Activated gamma-delta T cell treated with anti-CD3 and anti-CD28 coated beads, Interleukin-2, amount 50 U/mL, for 16 hours (primary cell): ENCODE measurements around the gene FAM227B.
"Not testable (repeated sequence)": the region's sequence is repeated elsewhere in the genome, so short reads cannot be mapped to it uniquely, and the experiment has no call there.

Experiments
- DNase-seq: peaks from one replicate; pipeline ENCODE4 v3.0.0-alpha.2; 2020; ENCODE audit warnings: low read depth

Gene FAM227B

DNA sequence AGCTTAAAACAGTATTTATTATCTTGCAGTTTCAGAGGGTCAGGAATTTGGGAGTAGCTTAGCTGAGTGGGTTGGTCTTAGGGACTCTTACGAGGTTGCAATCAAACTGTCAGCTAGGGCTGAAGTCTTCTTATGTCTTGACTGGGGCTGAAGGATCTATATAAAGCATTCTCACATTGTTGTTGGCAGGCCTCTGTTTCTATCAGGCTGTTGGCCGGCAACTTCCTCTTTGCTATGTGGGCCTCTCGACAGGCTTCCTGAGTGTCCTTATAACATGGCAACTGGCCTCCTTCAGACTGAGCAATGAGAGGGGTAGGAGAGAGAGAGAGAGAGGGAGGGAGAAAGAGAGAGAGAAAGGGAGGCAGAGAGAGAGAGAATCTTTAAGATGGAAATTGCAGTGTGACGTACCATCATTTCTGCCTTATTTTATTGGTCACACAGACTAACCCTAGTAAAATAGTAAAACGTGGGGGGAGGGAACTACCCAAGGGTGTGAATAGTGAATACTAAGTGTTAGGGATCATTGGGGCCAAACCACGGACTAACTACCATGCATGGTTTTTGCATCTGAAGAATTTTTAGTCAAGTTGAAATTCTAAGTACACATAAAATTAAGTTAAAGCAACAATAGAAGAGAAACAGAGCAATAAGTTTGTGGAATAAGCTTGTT lies 181.5 kb downstream of the FAM227B start:
- no peak for DNase-seq

DNA sequence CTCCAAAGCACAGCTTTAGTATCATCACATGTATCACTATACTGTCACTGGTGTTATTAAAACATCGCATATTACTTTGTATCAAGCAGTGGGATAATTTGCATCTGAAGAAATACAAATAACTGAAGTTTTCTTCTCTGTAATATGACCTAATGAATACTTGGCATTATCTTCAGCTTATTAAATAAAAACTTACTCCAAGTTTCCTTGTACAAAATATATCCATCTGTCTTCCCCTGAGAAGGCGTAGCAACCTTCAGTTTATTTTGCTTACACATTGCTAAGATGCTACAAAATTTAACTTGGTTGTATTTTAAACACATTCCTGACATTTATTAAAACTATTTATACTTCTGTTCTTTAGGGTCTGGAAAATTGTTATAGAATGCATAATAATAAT lies 183.9 kb downstream of the FAM227B start:
- DNase-seq, result no peak

DNA sequence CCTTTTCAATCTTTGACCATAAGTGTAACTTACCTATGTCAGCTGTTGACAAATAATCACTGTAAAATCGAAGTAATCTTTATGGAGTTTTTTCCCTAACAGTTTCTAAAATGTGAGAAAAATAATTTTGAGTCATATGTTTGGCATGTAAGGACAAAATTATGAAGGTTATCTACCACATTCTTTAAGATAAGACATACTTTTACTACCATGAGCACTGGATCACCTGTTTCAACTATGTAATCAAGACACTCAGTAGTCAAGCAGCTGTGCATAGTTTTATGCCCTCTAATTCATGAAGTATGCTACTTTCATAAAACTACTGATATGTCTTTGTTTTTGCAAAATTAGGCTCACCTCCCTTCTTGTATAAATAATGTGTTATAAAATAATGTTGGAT lies 185.4 kb downstream of the FAM227B start:
- DNase-seq, result no peak

DNA sequence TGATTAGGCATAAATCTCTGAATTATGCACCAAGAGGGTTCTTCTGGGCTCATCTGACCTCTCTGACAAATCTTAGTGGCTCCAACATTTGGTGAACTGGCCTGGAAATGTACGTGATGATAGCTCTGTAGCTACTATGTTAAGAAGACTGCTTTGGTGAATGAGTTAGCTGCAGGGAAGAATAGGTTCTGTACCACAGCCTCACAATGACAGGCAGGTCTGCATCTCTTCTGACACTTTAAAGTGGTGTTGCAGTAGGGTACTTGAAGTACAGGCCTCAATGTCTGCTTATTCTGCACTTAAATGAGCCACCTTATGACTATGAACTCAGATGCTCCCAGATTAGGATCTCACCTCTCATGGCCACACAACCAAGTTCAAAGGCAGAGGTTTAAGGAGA lies 190.6 kb downstream of the FAM227B start:
- no peak for DNase-seq

DNA sequence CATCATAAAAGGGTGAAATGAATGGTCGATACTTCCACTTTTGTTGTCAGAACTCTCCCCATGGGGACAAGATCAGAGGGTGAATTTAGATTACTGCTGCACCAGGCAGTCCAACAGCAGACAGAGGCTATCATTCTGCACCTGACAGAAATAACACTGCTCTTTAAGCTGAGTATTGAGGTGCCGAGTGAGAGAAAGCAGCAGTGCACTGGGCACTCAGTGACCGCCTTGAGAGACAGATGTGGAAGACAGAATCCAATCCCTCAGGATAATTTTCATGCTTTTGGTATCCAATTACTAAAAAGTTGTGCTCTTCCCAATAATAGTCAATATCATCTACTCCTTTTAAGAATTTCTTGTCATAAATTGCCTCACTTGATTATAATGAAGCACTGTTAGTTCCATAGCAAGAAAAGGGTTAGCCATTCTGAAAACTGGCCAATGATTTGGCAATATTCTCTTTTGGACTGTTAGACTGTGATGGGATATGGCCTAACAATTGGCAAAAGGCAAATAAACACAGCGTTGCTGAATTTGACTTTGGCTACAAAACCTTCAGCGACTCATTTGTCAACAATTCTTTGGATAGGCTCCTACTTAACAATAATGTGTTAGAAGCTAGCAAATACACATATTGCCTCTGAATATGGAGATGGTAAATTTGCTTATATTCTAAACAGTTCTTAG lies 192.1 kb downstream of the FAM227B start:
- DNase-seq, result no peak

DNA sequence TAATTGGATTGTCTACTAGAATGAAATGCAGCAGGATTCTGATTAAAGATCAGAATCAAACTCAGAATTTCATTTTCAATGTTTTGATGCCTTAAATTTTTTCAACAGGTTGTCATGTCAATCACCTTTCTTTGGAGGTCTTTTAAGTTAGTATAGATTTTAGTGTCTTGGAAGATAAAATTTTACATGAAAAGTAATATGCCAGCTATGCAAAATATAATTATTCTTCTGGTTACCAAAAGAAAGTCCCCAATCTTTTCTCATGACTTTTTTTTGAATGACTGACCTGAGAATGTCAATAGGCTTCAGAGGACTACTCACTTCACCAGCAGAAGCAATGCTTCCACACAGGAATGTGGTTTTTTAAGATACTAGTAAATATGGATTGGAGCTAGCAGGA lies 193.2 kb downstream of the FAM227B start:
- no peak for DNase-seq

DNA sequence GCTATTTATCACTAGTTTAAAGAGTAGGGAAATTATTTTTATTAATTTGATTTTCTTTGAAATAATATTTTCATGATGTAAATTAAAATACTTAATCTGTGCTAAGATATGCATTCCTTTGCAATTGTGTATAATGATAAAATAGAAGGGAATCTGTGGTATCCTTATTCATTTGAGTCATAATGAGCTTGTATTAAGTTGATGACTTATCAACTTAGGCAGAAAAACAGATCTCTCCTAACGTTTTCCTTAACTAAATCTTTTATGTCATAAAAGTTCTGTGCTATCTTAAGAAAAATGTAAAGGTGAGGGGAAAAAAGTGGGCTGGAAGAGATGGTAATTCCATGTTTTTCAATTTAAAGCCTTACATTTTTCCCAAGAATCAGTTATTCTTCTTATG lies 195.7 kb downstream of the FAM227B start:
- DNase-seq, result no peak

GRCh38 chr15:49423901-49424550 lies 196.6 kb downstream of the FAM227B start:
- no peak for DNase-seq

- no peak for DNase-seq
These were observed 197.6 kb downstream of the FAM227B start, which contains the start of gene FGF7 for GRCh38 chr15:49423021-49423420. Gene FGF7 (plus strand): TSS chr15:49423242. CDS start chr15:49424298, 1,056 bp downstream.

GRCh38 chr15:49421991-49422390 lies 198.6 kb downstream of the FAM227B start:
- DNase-seq, result peak; percentile 1

DNA sequence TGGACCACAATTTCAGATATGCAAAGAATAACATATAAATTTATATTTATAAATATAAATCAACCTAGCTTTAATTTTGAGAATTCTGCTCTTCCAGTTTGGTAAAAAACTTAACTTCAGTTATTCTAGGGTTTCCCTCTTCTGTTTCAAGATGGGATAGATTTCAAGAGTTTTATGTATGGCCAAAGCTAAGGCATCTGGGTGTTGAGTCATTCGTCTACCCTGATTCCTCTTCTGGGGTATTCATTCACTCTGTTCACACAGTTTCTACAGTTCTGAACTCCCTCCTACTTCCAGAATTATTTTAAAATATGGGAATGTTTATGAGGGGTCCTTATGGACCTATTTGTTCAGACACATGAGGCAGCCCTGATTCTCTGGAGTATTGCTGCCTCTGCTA lies 201.8 kb downstream of the FAM227B start:
- no peak for DNase-seq

GRCh38 chr15:49415638-49416037 lies 205.0 kb downstream of the FAM227B start:
- no peak for DNase-seq

DNA sequence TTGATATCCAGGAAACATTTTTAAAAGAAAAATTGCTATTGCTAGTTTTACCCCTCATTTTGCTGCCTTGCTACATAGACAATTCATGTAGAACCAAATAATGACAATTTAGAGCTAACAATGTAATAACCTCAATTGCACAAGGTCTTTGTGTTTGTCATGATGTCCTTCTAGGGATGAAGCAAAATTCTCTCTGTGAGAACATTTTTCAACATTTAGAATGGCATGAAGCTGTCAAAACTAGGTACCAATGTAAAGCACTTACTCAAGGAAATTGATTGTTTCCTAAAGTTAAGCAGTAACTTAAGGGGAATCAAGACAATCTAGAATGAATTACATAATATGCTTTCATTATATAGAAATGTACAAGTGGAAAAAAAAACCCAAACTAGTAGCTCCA lies 205.5 kb downstream of the FAM227B start:
- DNase-seq, result no peak

- no peak for DNase-seq
These were observed 207.8 kb downstream of the FAM227B start for GRCh38 chr15:49412797-49413196.

- no peak for DNase-seq
These were observed 210.0 kb downstream of the FAM227B start for GRCh38 chr15:49410641-49411040.

GRCh38 chr15:49406352-49407118 lies 214.1 kb downstream of the FAM227B start:
- no peak for DNase-seq

- not testable (repeated sequence) for DNase-seq
These were observed 217.9 kb downstream of the FAM227B start for GRCh38 chr15:49402515-49403296.

- no peak for DNase-seq
These were observed 233.1 kb downstream of the FAM227B start for GRCh38 chr15:49387471-49387870.

DNA sequence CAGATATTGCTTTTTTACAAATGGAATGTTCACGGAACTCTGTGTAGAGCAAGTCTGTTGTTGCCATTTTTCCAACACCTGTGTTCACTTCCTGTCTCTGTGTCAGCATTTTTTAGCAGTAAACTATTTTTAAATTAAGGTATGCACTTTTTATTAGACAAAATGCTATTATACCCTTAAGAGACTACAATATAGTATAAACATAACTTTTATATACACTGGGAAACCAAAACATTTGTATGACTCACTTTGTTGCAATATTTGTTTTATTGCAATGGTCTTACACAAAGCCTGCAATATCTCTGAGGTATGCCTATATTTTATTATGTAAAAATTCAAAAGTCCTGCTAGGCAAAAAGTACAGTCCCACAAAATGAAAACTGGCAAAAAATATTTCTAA lies 237.4 kb downstream of the FAM227B start:
- DNase-seq, result no peak

DNA sequence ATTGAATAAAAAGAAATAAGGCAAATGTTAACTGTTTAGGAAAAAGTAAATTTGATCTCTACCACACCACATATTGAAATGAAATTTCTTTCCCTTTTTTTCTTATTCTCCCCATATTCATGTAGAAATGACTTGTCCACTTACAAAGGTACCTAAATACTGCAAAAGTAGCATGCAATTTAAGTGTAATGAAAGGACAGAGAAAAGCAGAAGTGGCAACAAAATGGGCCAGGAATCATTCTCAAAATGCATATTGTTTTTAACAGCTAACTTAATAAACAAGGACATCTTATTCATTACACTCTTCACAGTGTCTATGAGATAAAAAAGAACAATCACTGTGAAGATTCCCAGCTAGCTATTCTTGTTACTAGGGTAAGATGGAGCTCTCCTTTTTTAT lies 238.2 kb downstream of the FAM227B start:
- no peak for DNase-seq

- DNase-seq, result no peak
These were observed 239.7 kb downstream of the FAM227B start for GRCh38 chr15:49380912-49381311.

- no peak for DNase-seq
These were observed 240.6 kb downstream of the FAM227B start for GRCh38 chr15:49379996-49380395.
